GM18507 (cell line): ENCODE results near the gene VPS37D.
"Not testable (repeated sequence)": the region's sequence is repeated elsewhere in the genome, so short reads cannot be mapped to it uniquely, and the experiment has no call there.

Source experiments
- DNase-seq: peaks from one replicate; pipeline ENCODE4 v3.0.0; 2011; ENCODE audit warnings: low read depth; ENCODE audit not compliant: insufficient read length; ENCODE audit errors: extremely low spot score
- FAIRE-seq: peaks from 2 replicates; lab custom pipeline; 2011; peaks lifted over from hg19 to GRCh38; lab: Jason Lieb, UNC

VPS37D gene

DNA sequence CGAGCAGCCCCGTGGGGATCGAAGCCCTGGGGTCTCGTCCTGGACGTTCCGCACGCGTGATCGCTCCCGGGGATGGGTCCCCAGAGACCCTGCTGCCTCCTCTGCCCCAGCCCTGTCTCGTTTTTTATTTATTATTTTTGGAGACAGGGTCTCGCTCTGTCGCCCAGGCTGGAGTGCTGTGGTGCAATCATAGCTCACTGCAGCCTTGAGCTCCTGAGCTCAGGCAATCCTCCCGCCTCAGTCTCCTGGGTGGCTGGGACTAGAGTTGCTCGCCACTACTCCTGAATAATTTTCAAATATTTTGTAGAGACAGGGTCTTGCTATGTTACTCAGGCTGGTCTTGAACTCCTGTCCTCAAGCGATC is 52.2 kb downstream of the VPS37D start:
- DNase-seq (no peak), FAIRE-seq (no peak)

DNA sequence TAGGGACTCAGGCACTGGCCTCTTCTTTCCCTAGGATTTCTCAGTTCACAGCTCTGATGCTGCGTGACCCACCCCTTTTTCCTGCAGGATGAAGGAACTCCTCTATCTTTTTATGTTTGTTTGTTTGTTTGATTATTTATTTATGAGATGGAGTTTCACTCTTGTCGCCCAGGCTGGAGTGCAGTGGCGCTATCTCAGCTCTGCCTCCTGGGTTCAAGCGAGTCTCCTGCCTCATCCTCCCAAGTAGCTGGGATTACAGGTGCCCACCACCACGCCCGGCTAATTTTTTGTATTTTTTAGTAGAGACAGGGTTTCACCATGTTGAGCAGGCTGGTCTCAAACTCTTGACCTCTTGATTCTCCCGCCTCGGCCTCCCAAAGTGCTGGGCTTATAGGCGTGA is 52.8 kb downstream of the VPS37D start:
- not testable (repeated sequence) for FAIRE-seq, DNase-seq

DNA sequence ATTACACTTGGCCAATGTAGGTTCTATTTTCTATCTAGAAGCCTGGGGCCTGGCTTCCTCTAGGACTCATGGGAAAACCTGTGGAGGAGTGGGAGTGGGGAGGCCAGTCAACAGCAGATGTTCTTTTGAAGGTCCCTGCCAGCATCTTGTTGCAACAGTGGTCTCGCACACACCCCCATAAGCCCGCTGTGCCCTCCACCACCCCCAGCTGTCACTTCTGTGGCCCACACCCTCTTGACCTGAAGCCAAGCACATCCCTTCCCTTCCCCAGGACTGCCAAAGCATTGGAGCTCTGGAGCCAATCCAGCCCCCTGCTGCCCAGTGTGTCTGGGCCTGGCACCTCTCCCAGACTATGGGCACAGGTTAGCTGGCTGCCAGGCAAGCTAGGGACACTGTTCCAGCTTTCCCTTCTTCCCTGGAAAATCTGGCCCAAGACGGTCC is 53.8 kb downstream of the VPS37D start:
- no peak for DNase-seq
- no peak for FAIRE-seq
